Activated CD8-positive, alpha-beta memory T cell treated with anti-CD3 and anti-CD28 coated beads, Interleukin-2, amount 50 U/mL, for 1 hour (primary cell): ENCODE results near the gene GLB1L3.
"Not testable (repeated sequence)": the region's sequence is repeated elsewhere in the genome, so short reads cannot be mapped to it uniquely, and the experiment has no call there.

Experiments
- DNase-seq: peaks from one replicate; pipeline ENCODE4 v3.0.0-alpha.2; 2020; ENCODE audit errors: extremely low read depth

The GLB1L3 gene

GRCh38 chr11:134275188-134275533, 1.0 kb upstream of the GLB1L3 start:
- DNase-seq, result no peak

GRCh38 chr11:134276396-134277182, 410 bp downstream of the GLB1L3 start:
- no peak for DNase-seq

- DNase-seq, result no peak
Observed at GRCh38 chr11:134277183-134278001, 1.2 kb downstream of the GLB1L3 start.

GRCh38 chr11:134278356-134278755, 2.2 kb downstream of the GLB1L3 start:
- DNase-seq, result no peak

GRCh38 chr11:134281635-134282034, 5.5 kb downstream of the GLB1L3 start:
- not testable (repeated sequence) for DNase-seq

- no peak for DNase-seq
Observed at GRCh38 chr11:134282121-134283045, 6.2 kb downstream of the GLB1L3 start.

GRCh38 chr11:134283461-134284230, 7.5 kb downstream of the GLB1L3 start:
- DNase-seq, result no peak

GRCh38 chr11:134284349-134284748, 8.2 kb downstream of the GLB1L3 start:
- DNase-seq, result not testable (repeated sequence)

- DNase-seq, result no peak
Observed at GRCh38 chr11:134287561-134287960, 11.4 kb downstream of the GLB1L3 start.

GRCh38 chr11:134288486-134288885, 12.3 kb downstream of the GLB1L3 start:
- no peak for DNase-seq

GRCh38 chr11:134289167-134289566, 13.0 kb downstream of the GLB1L3 start:
- DNase-seq, result no peak

- no peak for DNase-seq
Observed at GRCh38 chr11:134289789-134290188, 13.6 kb downstream of the GLB1L3 start.

GRCh38 chr11:134290646-134291045, 14.5 kb downstream of the GLB1L3 start:
- no peak for DNase-seq

- DNase-seq, result no peak
Observed at GRCh38 chr11:134291196-134291595, 15.0 kb downstream of the GLB1L3 start.

GRCh38 chr11:134292661-134293060, 16.5 kb downstream of the GLB1L3 start:
- DNase-seq, result no peak

- no peak for DNase-seq
Observed at GRCh38 chr11:134293119-134294113, 17.2 kb downstream of the GLB1L3 start.

GRCh38 chr11:134294664-134295063, 18.5 kb downstream of the GLB1L3 start:
- no peak for DNase-seq

- no peak for DNase-seq
Observed at GRCh38 chr11:134312223-134312622, 36.0 kb downstream of the GLB1L3 start.

GRCh38 chr11:134312807-134313206, 36.6 kb downstream of the GLB1L3 start:
- no peak for DNase-seq

GRCh38 chr11:134313379-134313778, 37.2 kb downstream of the GLB1L3 start:
- DNase-seq, result no peak
